Caco-2 (cell line): ENCODE measurements around the gene CRNKL1. TPM values are rescaled to one million over a fixed set of nuclear protein-coding genes. Genes with fewer than 3 reads are reported as not detected.

Experiments
- BruUV-seq: library from RNA; stranded (reverse); fragments of 400-500 nt; replicated peaks from 2 replicates; lab custom pipeline; 2021; lab: Mats Ljungman, UMichigan
- CTCF ChIA-PET: fragments of 300-600 bp; sonication (Branson Sonifier 250); formaldehyde crosslinking; loops from one replicate; lab custom pipeline; 2022; ENCODE audit warnings: antibody characterized with exemption; lab: Charles Lee
- POLR2A ChIA-PET: fragments of 300-600 bp; sonication (Branson Sonifier 250); formaldehyde crosslinking; loops from one replicate; lab custom pipeline; 2022; ENCODE audit warnings: antibody characterized with exemption; lab: Charles Lee
- DNase-seq, 2 experiments: peaks; one replicate each; pipeline versions ENCODE4 v3.0.0 to v3.0.0-alpha.2; 2020 to 2022
- H3K27me3 ChIP-seq: replicated peaks from 2 replicates; pipeline ENCODE4 v1.6.0; 2011; ENCODE audit warnings: low read length; ENCODE audit not compliant: control insufficient read depth, insufficient read depth
- H3K36me3 ChIP-seq: 2 replicates; pipeline ENCODE4 v1.5.1; 2011; ENCODE audit warnings: low read length; ENCODE audit not compliant: control insufficient read depth, insufficient read depth
- H3K4me1 ChIP-seq: fragments of 250-450 bp; sonication (Bioruptor Pico); 2 replicates; pipeline ENCODE4 v1.5.1; 2020; ENCODE audit warnings: mild to moderate bottlenecking
- H3K4me3 ChIP-seq: 2 replicates; pipeline ENCODE4 v1.5.1; 2011; ENCODE audit warnings: low read depth, mild to moderate bottlenecking, control low read depth, low read length
- H3K9me3 ChIP-seq: fragments of 250-450 bp; sonication (Bioruptor Pico); 2 replicates; pipeline ENCODE4 v1.5.1; 2020; ENCODE audit warnings: mild to moderate bottlenecking, moderate library complexity
- H3K27ac Mint-ChIP-seq: one replicate; pipeline ENCODE4 v1.8.0; 2022; ENCODE audit warnings: mixed read lengths; ENCODE audit not compliant: unreplicated experiment
- H3K27me3 Mint-ChIP-seq: one replicate; pipeline ENCODE4 v1.8.0; 2022; ENCODE audit warnings: mixed read lengths; ENCODE audit not compliant: insufficient read depth, unreplicated experiment
- H3K36me3 Mint-ChIP-seq: one replicate; pipeline ENCODE4 v1.8.0; 2022; ENCODE audit warnings: mild to moderate bottlenecking, mixed read lengths; ENCODE audit not compliant: insufficient read depth, unreplicated experiment
- H3K4me1 Mint-ChIP-seq: one replicate; pipeline ENCODE4 v1.8.0; 2022; ENCODE audit warnings: low read depth, mixed read lengths; ENCODE audit not compliant: unreplicated experiment
- H3K4me3 Mint-ChIP-seq: one replicate; pipeline ENCODE4 v1.8.0; 2022; ENCODE audit warnings: mild to moderate bottlenecking, moderate library complexity, mixed read lengths; ENCODE audit not compliant: unreplicated experiment
- H3K9me3 Mint-ChIP-seq: one replicate; pipeline ENCODE4 v1.8.0; 2022; ENCODE audit warnings: mixed read lengths; ENCODE audit not compliant: unreplicated experiment
- intact Hi-C: fragments of 100-400 bp; cut with micrococcal nuclease; formaldehyde crosslinking; loops from one replicate; pipeline ENCODE4 v1.10.0; 2022; ENCODE audit not compliant: unreplicated experiment
- total RNA-seq: library from RNA; stranded (reverse); gene quantifications from 2 replicates; pipeline ENCODE4 v1.2.3, GENCODE V29; 2022
- TF ChIP-seq, protein P1 (sequence below), 2 experiments: fragments of 200-600 bp in 1 of 2; IDR thresholded peaks; 1 replicate in 1 of 2; 2 replicates in 1 of 2; pipeline versions ENCODE4 v1.5.1 to v1.8.0; 2011 to 2022; ENCODE audit warnings: antibody characterized with exemption in 1 of 2, control low read depth in 1 of 2, inconsistent platforms in 1 of 2, low read depth in 1 of 2, low read length in 1 of 2, mild to moderate bottlenecking in 1 of 2, moderate library complexity in 1 of 2; ENCODE audit not compliant: insufficient read depth in 1 of 2, severe bottlenecking in 1 of 2, unreplicated experiment in 1 of 2

Gene CRNKL1
- total RNA-seq, 1 experiment from 2014 or later: 27.0 TPM

DNA sequence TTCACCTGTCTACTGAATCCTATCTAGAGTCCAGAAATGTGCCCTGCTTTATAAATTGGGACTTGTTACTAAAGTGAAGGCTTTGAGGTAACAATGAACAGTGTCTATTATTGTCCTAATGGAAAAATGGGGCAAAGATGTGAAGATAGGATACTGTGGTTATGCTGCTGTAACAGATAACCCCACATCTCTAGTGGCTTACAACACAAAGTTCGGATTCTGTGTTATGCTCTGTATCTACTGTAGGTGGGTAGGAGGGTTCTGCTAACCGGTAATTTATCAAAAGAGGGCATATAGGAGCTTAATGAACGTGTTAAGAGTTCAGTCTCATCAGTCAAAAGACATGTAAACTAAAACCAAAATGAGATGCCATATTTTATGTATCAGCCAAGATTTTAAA lies 28.9 kb downstream of the CRNKL1 start:
- TF ChIP-seq, protein P1, sequence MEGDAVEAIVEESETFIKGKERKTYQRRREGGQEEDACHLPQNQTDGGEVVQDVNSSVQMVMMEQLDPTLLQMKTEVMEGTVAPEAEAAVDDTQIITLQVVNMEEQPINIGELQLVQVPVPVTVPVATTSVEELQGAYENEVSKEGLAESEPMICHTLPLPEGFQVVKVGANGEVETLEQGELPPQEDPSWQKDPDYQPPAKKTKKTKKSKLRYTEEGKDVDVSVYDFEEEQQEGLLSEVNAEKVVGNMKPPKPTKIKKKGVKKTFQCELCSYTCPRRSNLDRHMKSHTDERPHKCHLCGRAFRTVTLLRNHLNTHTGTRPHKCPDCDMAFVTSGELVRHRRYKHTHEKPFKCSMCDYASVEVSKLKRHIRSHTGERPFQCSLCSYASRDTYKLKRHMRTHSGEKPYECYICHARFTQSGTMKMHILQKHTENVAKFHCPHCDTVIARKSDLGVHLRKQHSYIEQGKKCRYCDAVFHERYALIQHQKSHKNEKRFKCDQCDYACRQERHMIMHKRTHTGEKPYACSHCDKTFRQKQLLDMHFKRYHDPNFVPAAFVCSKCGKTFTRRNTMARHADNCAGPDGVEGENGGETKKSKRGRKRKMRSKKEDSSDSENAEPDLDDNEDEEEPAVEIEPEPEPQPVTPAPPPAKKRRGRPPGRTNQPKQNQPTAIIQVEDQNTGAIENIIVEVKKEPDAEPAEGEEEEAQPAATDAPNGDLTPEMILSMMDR (IDR thresholded peaks at IDR 0.05; ENCODE audit: insufficient read depth in 1 of 2, low read depth in 1 of 2, low read length in 1 of 2, severe bottlenecking in 1 of 2, unreplicated experiment in 1 of 2): no peak
- H3K4me1 ChIP-seq: no peaks in the 10 kb centered on the region
- no TSS peak for BruUV-seq
- H3K36me3 ChIP-seq: no peaks in the 10 kb centered on the region; the same call in 1 of the 2 replicates
- H3K9me3 ChIP-seq: no peaks in the 10 kb centered on the region
- Mint-ChIP-seq H3K27me3 (no peaks in the 10 kb centered on the region), H3K4me3 (no peak overlapping the region), H3K36me3 (peaks cover 43% of the 10 kb centered on the region), H3K4me1 (peaks cover 11% of the 10 kb centered on the region), H3K27ac (no peak overlapping the region), H3K9me3 (no peaks in the 10 kb centered on the region)
- POLR2A ChIA-PET: no interaction called here
- CTCF ChIA-PET: no interaction called here
- DNase-seq: no peak
- H3K4me3 ChIP-seq: no peak overlapping the region
- H3K27me3 ChIP-seq: no peaks in the 10 kb centered on the region
- intact Hi-C loops: no loop called here

DNA sequence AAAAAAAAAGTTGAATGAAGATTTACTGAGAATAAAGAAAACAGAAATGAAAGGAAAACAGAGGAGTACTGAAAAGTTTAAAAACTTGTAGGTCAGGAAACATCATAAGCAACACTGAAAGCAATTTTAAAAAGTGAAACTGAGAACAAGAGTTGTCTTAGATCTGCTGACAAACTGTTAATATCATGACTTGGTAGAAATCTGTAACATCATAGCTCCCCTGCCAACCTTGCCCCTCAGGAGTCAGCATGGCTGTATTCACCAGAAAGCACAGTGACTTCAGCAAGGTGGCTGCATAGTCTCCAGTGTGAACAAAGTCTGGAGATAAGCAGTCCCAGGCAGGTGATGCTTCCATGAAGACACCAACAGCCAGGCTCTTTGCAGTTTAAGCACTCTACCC lies 29.8 kb downstream of the CRNKL1 start:
- POLR2A ChIA-PET: interaction anchor here (0.7 kb wide), 1 partner anchor 1040 kb away, joined by 5 read pairs; no protein-coding TSS in a partner anchor
- Histone ChIP-seq H3K27me3 (no peaks in the 10 kb centered on the region), H3K4me1 (no peaks in the 10 kb centered on the region), H3K36me3 (no peaks in the 10 kb centered on the region; the same call in 1 of the 2 replicates), H3K4me3 (no peak overlapping the region), H3K9me3 (no peaks in the 10 kb centered on the region)
- intact Hi-C loops: no loop called here
- CTCF ChIA-PET: no interaction called here
- TF ChIP-seq, protein P1 (IDR thresholded peaks at IDR 0.05; ENCODE audit: insufficient read depth in 1 of 2, low read depth in 1 of 2, low read length in 1 of 2, severe bottlenecking in 1 of 2, unreplicated experiment in 1 of 2): no peak
- Mint-ChIP-seq H3K36me3 (peaks cover 34% of the 10 kb centered on the region), H3K4me3 (no peak overlapping the region), H3K4me1 (peaks cover 16% of the 10 kb centered on the region), H3K27ac (no peak overlapping the region), H3K27me3 (no peaks in the 10 kb centered on the region), H3K9me3 (no peaks in the 10 kb centered on the region)
- DNase-seq: no peak
- no TSS peak for BruUV-seq

DNA sequence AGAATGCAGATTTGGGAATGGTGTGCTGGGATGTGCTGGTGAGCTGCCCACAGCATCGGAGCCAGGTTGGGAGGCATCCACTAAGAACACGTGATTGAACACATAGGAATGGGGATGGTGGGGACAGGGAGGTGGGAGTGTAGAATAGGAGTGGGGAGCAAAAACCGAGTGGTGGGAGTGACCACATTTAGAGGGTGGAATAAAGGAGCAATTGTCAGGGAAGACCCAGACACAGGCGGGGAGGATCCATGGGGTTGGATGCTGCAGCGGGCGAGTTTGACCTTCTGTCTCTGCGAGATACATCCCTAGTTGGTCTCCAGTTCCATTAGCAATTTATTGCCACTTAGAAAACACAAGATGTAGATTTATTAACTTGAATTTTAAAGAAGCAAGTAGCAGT lies 30.4 kb downstream of the CRNKL1 start:
- H3K36me3 Mint-ChIP-seq: peaks cover 39% of the 10 kb centered on the region
- no TSS peak for BruUV-seq

More for the DNA sequence above, 30.4 kb downstream of the CRNKL1 start:
- POLR2A ChIA-PET: interaction anchor here (0.7 kb wide), 1 partner anchor 1040 kb away, joined by 5 read pairs; no protein-coding TSS in a partner anchor
- no peak overlapping the region for H3K27ac Mint-ChIP-seq
- TF ChIP-seq, protein P1 (IDR thresholded peaks at IDR 0.05; ENCODE audit: insufficient read depth in 1 of 2, low read depth in 1 of 2, low read length in 1 of 2, severe bottlenecking in 1 of 2, unreplicated experiment in 1 of 2): no peak
- Histone ChIP-seq H3K27me3 (no peaks in the 10 kb centered on the region), H3K4me3 (no peak overlapping the region), H3K36me3 (no peaks in the 10 kb centered on the region; the same call in 1 of the 2 replicates), H3K9me3 (no peaks in the 10 kb centered on the region), H3K4me1 (no peaks in the 10 kb centered on the region)
- H3K4me3 Mint-ChIP-seq: no peak overlapping the region
- no peaks in the 10 kb centered on the region for H3K27me3 Mint-ChIP-seq
- H3K4me1 Mint-ChIP-seq: peaks cover 16% of the 10 kb centered on the region
- H3K9me3 Mint-ChIP-seq: no peaks in the 10 kb centered on the region
- CTCF ChIA-PET: no interaction called here
- intact Hi-C loops: no loop called here
- no peak for DNase-seq
